Motor neuron (in vitro differentiated cells): ENCODE results near the gene BLOC1S4. TPM values are rescaled to one million over a fixed set of nuclear protein-coding genes. Genes with fewer than 3 reads are reported as not detected.

Experiments used
- ATAC-seq, 8 experiments: fragments of 200-7000 bp; cut with Tn5 transposase; replicated peaks in 6 of 8; 2 replicates each; pipeline ENCODE4 v1.8.0; 2021; ENCODE audit warnings: mild to moderate bottlenecking in 8 of 8, moderate library complexity in 8 of 8
- H3K27ac ChIP-seq, 2 donors: fragments of 250-450 bp; sonication (Bioruptor Pico); 2 replicates each; pipeline ENCODE4 v1.9.0; 2021; ENCODE audit warnings: antibody characterized with exemption in 2 of 2, mild to moderate bottlenecking in 2 of 2, moderate library complexity in 1 of 2
- H3K4me1 ChIP-seq, 2 donors: fragments of 250-450 bp; sonication (Bioruptor Pico); replicated peaks in 1 of 2; 2 replicates each; pipeline ENCODE4 v1.6.1; 2021; ENCODE audit warnings: antibody characterized with exemption in 2 of 2, mild to moderate bottlenecking in 2 of 2, moderate library complexity in 1 of 2
- H3K4me3 ChIP-seq, 5 donors: fragments of 250-450 bp; sonication (Bioruptor Pico); 2 replicates each; pipeline ENCODE4 v1.9.0; 2021; ENCODE audit warnings: antibody characterized with exemption in 5 of 5, mild to moderate bottlenecking in 5 of 5, moderate library complexity in 4 of 5
- WGBS, 10 experiments: fragments of 450-650 bp; shearing (Covaris generic); methylation state at CpG; one replicate each; pipeline ENCODE4 v1.0.0; 2022; 5-methylcytosine and 5-hydroxymethylcytosine counted together
- in situ Hi-C, 9 experiments: fragments of 400-800 bp; cut with MboI; loops; one replicate each; pipeline ENCODE4 v1.15.0; 2021; ENCODE audit warnings: low sequenced_read_pairs in 9 of 9, low pct_unique_long_range_greater_than_20kb in 2 of 9; ENCODE audit not compliant: unreplicated experiment in 9 of 9
- total RNA-seq, 8 experiments: library from RNA; unstranded; fragments of 300-600 nt; gene quantifications; 2 replicates each; pipeline versions ENCODE4 v1.2.3 to v1.2.4, GENCODE V29; 2022

Gene BLOC1S4
- total RNA-seq, 8 experiments from 2014 or later: 11.6 to 23.0 (median 14.6) TPM

GRCh38 chr4:6733358-6734164 lies 17.6 kb downstream of the BLOC1S4 start:
- ATAC-seq: no peak
- WGBS, 10 experiments: 83 to 100% (median 89%) methylated on average over 2 to 10 of the region's 27 CpGs; no CpG with 5 or more reads in 2 of the 10 experiments
- H3K4me1 ChIP-seq: peaks cover 5 to 16% of the 10 kb centered on the region in 2 donors
- H3K27ac ChIP-seq: no peak overlapping the region
- in situ Hi-C loops: no loop called here
- no peak overlapping the region for H3K4me3 ChIP-seq

GRCh38 chr4:6734165-6734786 lies 18.3 kb downstream of the BLOC1S4 start:
- ATAC-seq: peak in 2 of 8 experiments; percentile 19 to 26
- Histone ChIP-seq H3K27ac (no peak overlapping the region), H3K4me1 (peaks cover 5 to 16% of the 10 kb centered on the region in 2 donors), H3K4me3 (no peak overlapping the region)
- in situ Hi-C loops: no loop called here
- 60 to 100% (median 79%) methylated on average over 1 to 9 of the region's 16 CpGs; no CpG with 5 or more reads in 6 of the 10 experiments for WGBS, 10 experiments

- WGBS, 10 experiments: 50 to 100% (median 82%) methylated on average over 1 to 4 of the region's 4 CpGs
- no peak overlapping the region for H3K27ac ChIP-seq
- in situ Hi-C loops: no loop called here
- H3K4me1 ChIP-seq: no peaks in the 10 kb centered on the region
- ATAC-seq: no peak
- H3K4me3 ChIP-seq: no peak overlapping the region
These were observed 23.9 kb downstream of the BLOC1S4 start for GRCh38 chr4:6739920-6740319.

GRCh38 chr4:6740347-6740746 lies 24.4 kb downstream of the BLOC1S4 start:
- Histone ChIP-seq H3K27ac (no peak overlapping the region), H3K4me3 (no peak overlapping the region), H3K4me1 (no peaks in the 10 kb centered on the region)
- in situ Hi-C loops: no loop called here
- ATAC-seq: no peak
- 40 to 100% (median 86%) methylated on average over 1 to 7 of the region's 8 CpGs; no CpG with 5 or more reads in 4 of the 10 experiments for WGBS, 10 experiments

- Histone ChIP-seq H3K4me3 (no peak overlapping the region), H3K27ac (no peak overlapping the region), H3K4me1 (peaks cover 0 to 6% of the 10 kb centered on the region in 2 donors)
- WGBS, 10 experiments: 5 to 86% (median 63%) methylated on average over 1 to 2 of the region's 2 CpGs
- ATAC-seq: no peak
- in situ Hi-C loops: no loop called here
These were observed 26.5 kb downstream of the BLOC1S4 start for GRCh38 chr4:6742507-6742906.

GRCh38 chr4:6742989-6743388 lies 27.0 kb downstream of the BLOC1S4 start:
- in situ Hi-C loops: no loop called here
- Histone ChIP-seq H3K4me1 (peaks cover 0 to 6% of the 10 kb centered on the region in 2 donors), H3K4me3 (no peak overlapping the region), H3K27ac (no peak overlapping the region)
- WGBS, 10 experiments: 33 to 83% (median 67%) methylated on average over 1 to 10 of the region's 11 CpGs; no CpG with 5 or more reads in 1 of the 10 experiments
- no peak for ATAC-seq

- WGBS, 10 experiments: 70 to 100% (median 92%) methylated on average over 1 to 13 of the region's 20 CpGs; no CpG with 5 or more reads in 5 of the 10 experiments
- H3K27ac ChIP-seq: no peak overlapping the region
- H3K4me3 ChIP-seq: no peak overlapping the region
- in situ Hi-C loops: no loop called here
- ATAC-seq: peak in 3 of 8 experiments; percentile 2 to 79 (median 7)
- H3K4me1 ChIP-seq: peaks cover 4 to 13% of the 10 kb centered on the region in 2 donors
These were observed 30.8 kb downstream of the BLOC1S4 start for GRCh38 chr4:6746721-6747293.

GRCh38 chr4:6747294-6748051 lies 31.5 kb downstream of the BLOC1S4 start:
- WGBS, 10 experiments: 0 to 100% (median 80%) methylated on average over 1 to 8 of the region's 11 CpGs; no CpG with 5 or more reads in 1 of the 10 experiments
- Histone ChIP-seq H3K27ac (no peak overlapping the region), H3K4me3 (no peak overlapping the region), H3K4me1 (peaks cover 4 to 13% of the 10 kb centered on the region in 2 donors)
- peak in 5 of 8 experiments; percentile 9 to 75 (median 44) for ATAC-seq
- in situ Hi-C loops: no loop called here

GRCh38 chr4:6748286-6748685 lies 32.3 kb downstream of the BLOC1S4 start:
- no peak for ATAC-seq
- 30 to 100% (median 93%) methylated on average over 2 to 5 of the region's 9 CpGs; no CpG with 5 or more reads in 5 of the 10 experiments for WGBS, 10 experiments
- in situ Hi-C loops: no loop called here
- no peak overlapping the region for H3K4me3 ChIP-seq
- H3K4me1 ChIP-seq: peaks cover 4 to 13% of the 10 kb centered on the region in 2 donors
- H3K27ac ChIP-seq: no peak overlapping the region

GRCh38 chr4:6749340-6750171 lies 33.6 kb downstream of the BLOC1S4 start:
- ATAC-seq: peak; percentile 26 to 90 (median 84)
- H3K27ac ChIP-seq: no peak overlapping the region
- H3K4me1 ChIP-seq: peaks cover 4 to 13% of the 10 kb centered on the region in 2 donors
- H3K4me3 ChIP-seq: no peak overlapping the region
- WGBS, 10 experiments: 0 to 80% (median 40%) methylated on average over 1 to 3 of the region's 25 CpGs; no CpG with 5 or more reads in 5 of the 10 experiments
- in situ Hi-C loops: no loop called here

- WGBS, 10 experiments: 71 to 100% (median 82%) methylated on average over 1 to 12 of the region's 23 CpGs; no CpG with 5 or more reads in 3 of the 10 experiments
- no peak for ATAC-seq
- no peak overlapping the region for H3K27ac ChIP-seq
- no peak overlapping the region for H3K4me3 ChIP-seq
- peaks cover 4 to 13% of the 10 kb centered on the region in 2 donors for H3K4me1 ChIP-seq
- in situ Hi-C loops: no loop called here
These were observed 34.6 kb downstream of the BLOC1S4 start for GRCh38 chr4:6750286-6751221.
